Posterior vena cava (tissue), 2 donors: ENCODE results near the gene ABHD12. TPM values are rescaled to one million over a fixed set of nuclear protein-coding genes. Genes with fewer than 3 reads are reported as not detected.

Experiments
- DNase-seq: peaks from one replicate; pipeline ENCODE4 v3.0.0-alpha.2; 2020; ENCODE audit warnings: low spot score
- intact Hi-C, 2 donors: fragments of 100-400 bp; cut with DNase I; formaldehyde crosslinking; loops; one replicate each; pipeline versions ENCODE4 v1.14.1 to v1.14.2; 2022 to 2023
- total RNA-seq, 2 donors: library from RNA; stranded (reverse); fragmentation: NEBNext Ultra II Directional; extraction: Animal tissue kit (Norgen Biotek cat#: 25700); gene quantifications; one replicate each; pipeline ENCODE4 v1.2.1, GENCODE V29; 2021
- donor health status: DM: yes; HTN: yes; CAD: no.
- donor health status: DM: yes; HTN: yes; CAD: no.

Gene ABHD12
- total RNA-seq, 2 donors from 2014 or later: 29.3 to 32.7 TPM

- DNase-seq: peak; percentile 46
- intact Hi-C loops: no loop called here
Measured at GRCh38 chr20:25286917-25287316, 103.7 kb downstream of the ABHD12 start.

GRCh38 chr20:25285856-25286798 is 104.5 kb downstream of the ABHD12 start:
- intact Hi-C loops: no loop called here
- peak; percentile 70 for DNase-seq

GRCh38 chr20:25285091-25285647 is 105.5 kb downstream of the ABHD12 start:
- intact Hi-C loops: no loop called here
- peak; percentile 70 for DNase-seq

- DNase-seq: peak; percentile 46
- intact Hi-C loops: no loop called here
Measured at GRCh38 chr20:25284131-25284601, 106.5 kb downstream of the ABHD12 start.

GRCh38 chr20:25283221-25283951 is 107.2 kb downstream of the ABHD12 start:
- DNase-seq: peak; percentile 74
- intact Hi-C loops: no loop called here

- intact Hi-C loops: no loop called here
- DNase-seq: peak; percentile 35
Measured at GRCh38 chr20:25282796-25283195, 107.8 kb downstream of the ABHD12 start.

GRCh38 chr20:25282034-25282781 is 108.4 kb downstream of the ABHD12 start:
- DNase-seq: peak; percentile 74
- intact Hi-C loops: no loop called here

GRCh38 chr20:25281541-25281991 is 109.1 kb downstream of the ABHD12 start:
- peak; percentile 72 for DNase-seq
- intact Hi-C loops: no loop called here

GRCh38 chr20:25280574-25281535 is 109.8 kb downstream of the ABHD12 start:
- intact Hi-C loops: no loop called here
- peak; percentile 73 for DNase-seq

- peak; percentile 81 for DNase-seq
- intact Hi-C loops: no loop called here
Measured at GRCh38 chr20:25280051-25280573, 110.5 kb downstream of the ABHD12 start.

- intact Hi-C loops: no loop called here
- no peak for DNase-seq
Measured at GRCh38 chr20:25279403-25279802, 111.2 kb downstream of the ABHD12 start.

GRCh38 chr20:25278636-25279361 is 111.8 kb downstream of the ABHD12 start:
- intact Hi-C loops: no loop called here
- peak; percentile 73 for DNase-seq

- intact Hi-C loops: no loop called here
- peak; percentile 69 for DNase-seq
Measured at GRCh38 chr20:25277941-25278521, 112.6 kb downstream of the ABHD12 start.

GRCh38 chr20:25277051-25277801 is 113.4 kb downstream of the ABHD12 start:
- peak; percentile 69 for DNase-seq
- intact Hi-C loops: no loop called here

- DNase-seq: peak; percentile 77
- intact Hi-C loops: no loop called here
Measured at GRCh38 chr20:25276533-25277050, 114.0 kb downstream of the ABHD12 start.
